HG03354 (cell line): ENCODE measurements around the gene EVA1A.
"Not testable (repeated sequence)": the region's sequence is repeated elsewhere in the genome, so short reads cannot be mapped to it uniquely, and the experiment has no call there.

Experiments
- ATAC-seq: cut with Tn5 transposase; IDR thresholded peaks from one replicate; pipeline ENCODE4 v1.9.1; 2021; ENCODE audit warnings: mild to moderate bottlenecking; ENCODE audit not compliant: unreplicated experiment, poor library complexity, severe bottlenecking

EVA1A gene

GRCh38 chr2:75499534-75499933, 61.2 kb downstream of the EVA1A start:
- no peak for ATAC-seq

GRCh38 chr2:75498907-75499306, 61.8 kb downstream of the EVA1A start:
- no peak for ATAC-seq

GRCh38 chr2:75497256-75497655, 63.5 kb downstream of the EVA1A start:
- no peak for ATAC-seq

GRCh38 chr2:75495862-75496261, 64.9 kb downstream of the EVA1A start:
- ATAC-seq, result no peak

- no peak for ATAC-seq
These were observed 66.5 kb downstream of the EVA1A start for GRCh38 chr2:75494137-75494769.

GRCh38 chr2:75493230-75493629, 67.5 kb downstream of the EVA1A start:
- ATAC-seq, result no peak

GRCh38 chr2:75491129-75491753, 69.5 kb downstream of the EVA1A start:
- no peak for ATAC-seq

- ATAC-seq, result no peak
These were observed 71.0 kb downstream of the EVA1A start for GRCh38 chr2:75489721-75490120.

GRCh38 chr2:75488157-75488556, 72.6 kb downstream of the EVA1A start:
- no peak for ATAC-seq

- not testable (repeated sequence) for ATAC-seq
These were observed 74.0 kb downstream of the EVA1A start for GRCh38 chr2:75486735-75487134.

GRCh38 chr2:75484840-75485239, 75.9 kb downstream of the EVA1A start:
- ATAC-seq, result no peak

- no peak for ATAC-seq
These were observed 76.9 kb downstream of the EVA1A start for GRCh38 chr2:75483878-75484277.

GRCh38 chr2:75482398-75482797, 78.3 kb downstream of the EVA1A start:
- ATAC-seq, result no peak

- no peak for ATAC-seq
These were observed 79.5 kb downstream of the EVA1A start for GRCh38 chr2:75480971-75481836.

- not testable (repeated sequence) for ATAC-seq
These were observed 83.0 kb downstream of the EVA1A start for GRCh38 chr2:75477696-75478095.

GRCh38 chr2:75476761-75477160, 84.0 kb downstream of the EVA1A start:
- no peak for ATAC-seq

GRCh38 chr2:75475976-75476375, 84.8 kb downstream of the EVA1A start:
- ATAC-seq, result no peak

- ATAC-seq, result no peak
These were observed 85.7 kb downstream of the EVA1A start for GRCh38 chr2:75475049-75475448.

- no peak for ATAC-seq
These were observed 86.6 kb downstream of the EVA1A start for GRCh38 chr2:75474115-75474514.

GRCh38 chr2:75466708-75467311, 93.9 kb downstream of the EVA1A start:
- no peak for ATAC-seq
